HepG2 (cell line): ENCODE measurements around the gene PGS1. TPM values are rescaled to one million over a fixed set of nuclear protein-coding genes. Genes with fewer than 3 reads are reported as not detected.
A peak's percentile ranks its signal among the peaks of the same experiment; 100 is the strongest.

Experiments used
- ATAC-seq: fragments of 200-7000 bp; cut with Tn5 transposase; 3 replicates; pipeline ENCODE4 v1.9.1; 2020; ENCODE audit warnings: mild to moderate bottlenecking, moderate library complexity
- BruUV-seq: library from RNA; stranded (reverse); fragments of 400-500 nt; replicated peaks from 2 replicates; lab custom pipeline; 2021; lab: Mats Ljungman, UMichigan
- CTCF ChIA-PET: fragments of 300-600 bp; formaldehyde crosslinking; extraction: SDS; loops from one replicate; lab custom pipeline; 2021; ENCODE audit warnings: low total read pairs, inconsistent platforms, low intra/inter-chr PET ratio; lab: Yijun Ruan, JAX
- POLR2A ChIA-PET: fragments of 350-600 bp; sonication (Branson Sonifier 250); formaldehyde crosslinking; loops from one replicate; lab custom pipeline; 2020; ENCODE audit warnings: antibody characterized with exemption, inconsistent platforms; lab: Yijun Ruan, JAX
- DNase-seq: peaks from one replicate; pipeline ENCODE4 v3.0.0-alpha.2; 2015; ENCODE audit warnings: low spot score
- FAIRE-seq: peaks from 3 replicates; lab custom pipeline; 2011; peaks lifted over from hg19 to GRCh38; lab: Jason Lieb, UNC
- H2AFZ ChIP-seq: one replicate; pipeline ENCODE4 v1.6.1; 2011; ENCODE audit warnings: low read length, inconsistent platforms
- H3K27ac ChIP-seq: fragments of 300-600 bp; 3 replicates; pipeline ENCODE4 v1.8.0; 2011; ENCODE audit warnings: mixed run types, mild to moderate bottlenecking, mixed read lengths, low read length, inconsistent platforms; ENCODE audit not compliant: insufficient read depth; ENCODE audit errors: extremely low read length
- H3K27me3 ChIP-seq, 2 experiments: fragments of 200-600 bp in 1 of 2; 2 replicates in 1 of 2; 3 replicates in 1 of 2; pipeline versions ENCODE4 v1.6.0 to v1.8.0; 2011; ENCODE audit warnings: low read length in 2 of 2, mild to moderate bottlenecking in 2 of 2, moderate library complexity in 2 of 2, inconsistent platforms in 1 of 2; ENCODE audit not compliant: insufficient read depth in 2 of 2, control insufficient read depth in 1 of 2
- H3K36me3 ChIP-seq, 2 experiments: fragments of 200-600 bp in 1 of 2; replicated peaks in 1 of 2; 2 replicates in 1 of 2; 3 replicates in 1 of 2; pipeline versions ENCODE4 v1.5.1 to v1.8.0; 2011; ENCODE audit warnings: low read length in 2 of 2, inconsistent platforms in 1 of 2; ENCODE audit not compliant: insufficient read depth in 2 of 2, control insufficient read depth in 1 of 2
- H3K4me1 ChIP-seq: 2 replicates; pipeline ENCODE4 v1.5.1; 2012; ENCODE audit warnings: low read length, inconsistent platforms; ENCODE audit not compliant: insufficient read depth
- H3K4me2 ChIP-seq: 2 replicates; pipeline ENCODE4 v1.6.0; 2011; ENCODE audit warnings: low read depth, low read length, inconsistent platforms
- H3K4me3 ChIP-seq, 3 experiments: fragments of 200-600 bp in 1 of 3; sonication (generic), shearing (Covaris generic) in 1 of 3; replicated peaks in 1 of 3; 2 replicates each; pipeline ENCODE4 v1.5.1; 2011 to 2016; ENCODE audit warnings: low read length in 3 of 3, inconsistent platforms in 2 of 3, low read depth in 2 of 3, mild to moderate bottlenecking in 2 of 3, control low read depth in 1 of 3, mixed read lengths in 1 of 3; ENCODE audit not compliant: insufficient read depth in 1 of 3
- H3K79me2 ChIP-seq: one replicate; pipeline ENCODE4 v1.6.1; 2011; ENCODE audit warnings: low read length, inconsistent platforms; ENCODE audit not compliant: insufficient read depth
- H3K9ac ChIP-seq: 2 replicates; pipeline ENCODE4 v1.6.0; 2011; ENCODE audit warnings: mild to moderate bottlenecking, low read depth, low read length, inconsistent platforms; ENCODE audit not compliant: insufficient read depth
- H3K9me3 ChIP-seq: 2 replicates; pipeline ENCODE4 v1.5.1; 2012; ENCODE audit warnings: mild to moderate bottlenecking, low read length
- H4K20me1 ChIP-seq: 2 replicates; pipeline ENCODE4 v1.6.0; 2011; ENCODE audit warnings: inconsistent platforms, mild to moderate bottlenecking, low read length, moderate library complexity; ENCODE audit not compliant: insufficient read depth
- KLF16 ChIP-seq, 2 experiments: sonication (generic) in 1 of 2; formaldehyde crosslinking in 1 of 2; IDR thresholded peaks; 2 replicates each; pipeline versions ENCODE4 v1.6.1 to v1.8.0; 2016 to 2023; ENCODE audit warnings: missing genetic modification reagents in 2 of 2, missing compliant biosample characterization in 1 of 2
- ZNF724P ChIP-seq: sonication (generic); formaldehyde crosslinking; IDR thresholded peaks from 2 replicates; pipeline ENCODE4 v1.8.0; 2022; ENCODE audit warnings: missing genetic modification reagents, borderline replicate concordance
- WGBS: methylation state at CpG from one replicate; pipeline ENCODE4 v1.1.6; 2017; ENCODE audit warnings: low lambda C conversion rate; 5-methylcytosine and 5-hydroxymethylcytosine counted together
- in situ Hi-C: cut with HindIII; loops from 2 replicates; pipeline ENCODE4 v1.10.0; 2017; ENCODE audit warnings: low pct_unique_long_range_greater_than_20kb; ENCODE audit not compliant: extremely low pct_ligation_motif_present
- intact Hi-C: fragments of 100-400 bp; cut with micrococcal nuclease; formaldehyde crosslinking; loops from one replicate; pipeline ENCODE4 v1.10.0; 2022; ENCODE audit not compliant: unreplicated experiment
- polyA plus RNA-seq, 8 experiments: library from polyadenylated mRNA; depleted of rRNA in 3 of 8; stranded (reverse) in 7 of 8; unstranded in 1 of 8; fragments of >200 nt; fragmentation: Illumina TruSeq in 4 of 8; extraction: Trizol in 4 of 8; gene quantifications; 2 replicates each; pipeline versions ENCODE4 v1.2.1 to v1.2.3, GENCODE V29; 2011 to 2016; ENCODE audit warnings: low read depth in 4 of 8, missing spikeins in 1 of 8, mixed read lengths in 1 of 8; ENCODE audit not compliant: insufficient read depth in 1 of 8
- total RNA-seq, 5 experiments: library from RNA; depleted of rRNA; stranded (reverse); fragments of >200 nt; fragmentation: Illumina TruSeq; extraction: Trizol; gene quantifications; 2 replicates each; pipeline ENCODE4 v1.2.3, GENCODE V29; 2016; ENCODE audit warnings: low read depth in 1 of 5
- TF ChIP-seq, protein P1 (sequence below): sonication (generic); formaldehyde crosslinking; IDR thresholded peaks from 2 replicates; pipeline ENCODE4 v1.8.1; 2023; ENCODE audit warnings: mild to moderate bottlenecking, moderate library complexity, missing genetic modification reagents
- TF ChIP-seq, protein P2 (sequence below): sonication (generic); formaldehyde crosslinking; IDR thresholded peaks from 2 replicates; pipeline ENCODE4 v1.5.0; 2020; ENCODE audit warnings: missing genetic modification reagents, mild to moderate bottlenecking, borderline replicate concordance
- TF ChIP-seq, protein P3 (sequence below): sonication (generic); formaldehyde crosslinking; IDR thresholded peaks from 2 replicates; pipeline ENCODE4 v1.4.0; 2020; ENCODE audit warnings: missing genetic modification reagents; ENCODE audit errors: not compliant biosample characterization

PGS1 gene
- total and polyA plus RNA-seq, 2 of the 13 experiments (the other 11 are each of a cell fraction or from before 2014, with no cell fraction given), result 25.9 to 31.5 TPM

DNA sequence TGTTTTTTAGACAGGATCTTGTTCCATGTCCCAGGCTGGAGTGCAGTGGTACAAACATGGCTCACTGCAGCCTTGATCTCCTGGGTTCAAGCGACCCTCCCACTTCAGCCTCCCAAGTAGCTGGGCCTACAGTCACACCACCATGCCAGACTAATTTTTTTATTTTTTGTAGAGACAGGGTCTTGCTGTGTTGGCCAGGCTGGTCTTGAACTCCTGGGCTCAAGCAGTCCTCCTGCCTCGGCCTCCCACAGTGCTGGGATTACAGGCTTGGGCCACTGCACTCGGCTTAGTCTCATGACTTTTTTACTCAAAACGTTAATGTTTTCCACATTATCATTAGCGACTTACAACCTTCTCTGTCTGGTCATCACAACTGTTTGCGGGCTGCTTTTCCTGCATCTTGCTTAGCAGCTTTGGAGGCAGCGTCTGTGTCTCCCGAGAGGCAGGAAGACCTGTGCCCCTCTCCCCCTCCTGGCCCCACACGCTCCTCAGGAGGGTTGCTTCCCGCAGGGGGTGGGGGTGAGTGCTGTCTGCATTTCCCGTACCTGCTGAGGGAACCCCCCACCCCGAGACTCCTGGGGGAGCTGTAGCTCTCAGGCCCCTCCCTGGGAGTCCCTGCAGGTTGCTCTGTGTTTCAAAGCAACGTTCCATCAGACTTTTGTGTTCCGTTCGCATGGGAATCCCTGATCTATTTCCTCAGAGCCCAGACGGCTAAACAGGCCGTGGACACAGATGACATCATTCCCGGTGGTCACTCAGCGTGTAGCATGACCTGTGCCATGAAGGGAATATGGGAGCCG, 52.6 kb downstream of the PGS1 start (continued):
- TF ChIP-seq, protein P1, sequence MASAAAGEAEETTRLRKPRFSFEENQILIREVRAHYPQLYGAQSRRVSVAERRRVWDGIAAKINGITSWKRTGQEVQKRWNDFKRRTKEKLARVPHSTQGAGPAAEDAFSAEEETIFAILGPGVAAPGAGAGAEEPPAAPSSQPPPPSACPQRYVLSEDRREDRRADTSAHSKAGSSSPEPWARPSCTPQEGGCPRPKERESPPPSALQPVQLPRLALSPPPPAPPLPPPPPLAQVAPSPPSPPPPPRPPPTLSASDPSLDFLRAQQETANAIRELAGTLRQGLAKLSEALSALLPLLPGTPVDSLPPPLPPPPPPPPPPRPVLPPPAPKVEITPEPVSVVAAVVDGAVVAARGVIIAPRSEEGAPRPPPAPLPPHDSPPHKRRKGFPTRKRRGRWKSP (CRISPR knock-in tag), result no peak
- TF ChIP-seq KLF16 (CRISPR knock-in tag; IDR thresholded peaks at IDR 0.05), result no peak

DNA sequence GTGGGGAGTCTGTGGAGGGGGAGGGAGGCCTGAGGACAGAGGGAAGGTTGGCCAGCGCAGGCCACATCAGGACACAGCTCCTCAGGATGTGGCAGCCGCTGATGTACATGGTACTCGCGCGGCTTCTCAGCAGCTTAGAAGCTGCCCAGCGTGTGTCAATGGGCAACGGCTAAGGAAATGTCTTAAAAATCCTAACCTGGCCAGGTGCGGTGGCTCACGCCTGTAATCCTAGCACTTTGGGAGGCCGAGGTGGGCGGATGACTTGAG, 53.2 kb downstream of the PGS1 start:
- CTCF ChIA-PET, result no interaction called here
- BruUV-seq, result no TSS peak

More for the DNA sequence above, 53.2 kb downstream of the PGS1 start:
- H3K9ac ChIP-seq, result no peak overlapping the region
- H3K36me3 ChIP-seq, result peaks cover 2 to 6% of the 10 kb centered on the region in 2 experiments; a peak in 3 of 5 replicates
- H3K79me2 ChIP-seq, result no peaks in the 10 kb centered on the region
- WGBS, result 84% methylated on average over 11 of the region's 11 CpGs
- TF ChIP-seq, protein P2, sequence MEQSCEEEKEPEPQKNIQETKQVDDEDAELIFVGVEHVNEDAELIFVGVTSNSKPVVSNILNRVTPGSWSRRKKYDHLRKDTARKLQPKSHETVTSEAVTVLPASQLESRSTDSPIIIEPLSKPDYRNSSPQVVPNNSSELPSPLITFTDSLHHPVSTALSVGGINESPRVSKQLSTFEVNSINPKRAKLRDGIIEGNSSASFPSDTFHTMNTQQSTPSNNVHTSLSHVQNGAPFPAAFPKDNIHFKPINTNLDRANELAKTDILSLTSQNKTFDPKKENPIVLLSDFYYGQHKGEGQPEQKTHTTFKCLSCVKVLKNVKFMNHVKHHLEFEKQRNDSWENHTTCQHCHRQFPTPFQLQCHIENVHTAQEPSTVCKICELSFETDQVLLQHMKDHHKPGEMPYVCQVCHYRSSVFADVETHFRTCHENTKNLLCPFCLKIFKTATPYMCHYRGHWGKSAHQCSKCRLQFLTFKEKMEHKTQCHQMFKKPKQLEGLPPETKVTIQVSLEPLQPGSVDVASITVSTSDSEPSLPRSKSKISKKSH, result peak; percentile 62; the same call in 1 of the 2 replicates
- TF ChIP-seq ZNF724P (CRISPR knock-in tag), result 0 out of 2 replicates have a peak, but pooled peaks have one; percentile 3
- TF ChIP-seq, protein P3, sequence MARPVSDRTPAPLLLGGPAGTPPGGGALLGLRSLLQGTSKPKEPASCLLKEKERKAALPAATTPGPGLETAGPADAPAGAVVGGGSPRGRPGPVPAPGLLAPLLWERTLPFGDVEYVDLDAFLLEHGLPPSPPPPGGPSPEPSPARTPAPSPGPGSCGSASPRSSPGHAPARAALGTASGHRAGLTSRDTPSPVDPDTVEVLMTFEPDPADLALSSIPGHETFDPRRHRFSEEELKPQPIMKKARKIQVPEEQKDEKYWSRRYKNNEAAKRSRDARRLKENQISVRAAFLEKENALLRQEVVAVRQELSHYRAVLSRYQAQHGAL (CRISPR knock-in tag), result no peak
- peaks cover 32% of the 10 kb centered on the region for H3K4me1 ChIP-seq
- no peak overlapping the region for H2AFZ ChIP-seq
- FAIRE-seq (no peak), DNase-seq (no peak), ATAC-seq (no peak)
- H3K27me3 ChIP-seq, result peaks cover 0 to 8% of the 10 kb centered on the region in 2 experiments; a peak in 2 of 5 replicates
- intact Hi-C loops (no loop called here), in situ Hi-C loops (no loop called here)
- no peaks in the 10 kb centered on the region for H4K20me1 ChIP-seq
- POLR2A ChIA-PET, result interaction anchor here (2.5 kb wide), 1 partner anchor 10 kb away, joined by 12 read pairs; no protein-coding TSS in a partner anchor
- H3K4me2 ChIP-seq, result no peak overlapping the region
- H3K9me3 ChIP-seq, result no peaks in the 10 kb centered on the region
- H3K27ac ChIP-seq, result no peak overlapping the region
- no peak overlapping the region for H3K4me3 ChIP-seq
